Fibroblast of skin of right biceps (primary cell): Measurements from ENCODE around the gene TIGD6.

Source experiments
- DNase-seq: peaks from one replicate; pipeline ENCODE4 v3.0.0-alpha.2; 2013

The TIGD6 gene

GRCh38 chr5:150015415-150015814 is 15.0 kb upstream of the TIGD6 start:
- no peak for DNase-seq

DNA sequence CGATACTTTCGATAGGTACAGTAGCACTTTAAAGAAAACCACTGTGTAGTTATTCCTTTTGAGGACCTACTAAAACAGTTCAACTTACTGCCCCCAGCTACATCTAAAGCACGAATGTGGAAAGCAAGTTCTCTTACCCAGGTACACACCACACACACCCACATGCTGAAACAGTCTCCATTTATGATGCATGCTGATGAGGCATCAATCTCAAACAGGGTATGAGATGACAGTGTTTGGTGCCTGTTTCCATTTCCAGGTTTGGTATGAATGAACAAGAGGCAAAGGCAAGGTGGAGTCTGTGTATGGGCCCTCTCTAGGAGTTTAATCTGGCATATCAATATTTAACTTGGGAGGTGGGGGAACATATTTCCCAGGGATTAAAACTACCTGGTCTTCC is 14.0 kb upstream of the TIGD6 start:
- DNase-seq, result no peak

DNA sequence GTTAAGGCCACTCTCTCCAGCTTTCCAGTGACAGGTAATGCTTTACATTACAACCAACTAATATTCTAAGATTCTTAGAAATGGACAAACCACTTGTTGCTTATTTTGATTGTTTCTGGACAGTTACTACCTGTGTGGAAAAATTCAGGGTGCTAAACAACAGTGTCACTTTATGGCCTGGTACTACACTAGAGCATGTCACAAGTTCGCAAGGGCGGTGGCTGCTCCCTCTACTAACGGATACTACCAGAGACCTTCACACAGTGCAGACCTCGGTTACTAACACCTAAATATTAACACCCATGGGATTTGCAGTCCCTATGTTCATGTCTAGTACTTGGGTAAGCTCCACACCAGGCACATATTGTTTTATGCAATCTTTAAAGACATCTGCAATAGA is 13.5 kb upstream of the TIGD6 start:
- no peak for DNase-seq

DNA sequence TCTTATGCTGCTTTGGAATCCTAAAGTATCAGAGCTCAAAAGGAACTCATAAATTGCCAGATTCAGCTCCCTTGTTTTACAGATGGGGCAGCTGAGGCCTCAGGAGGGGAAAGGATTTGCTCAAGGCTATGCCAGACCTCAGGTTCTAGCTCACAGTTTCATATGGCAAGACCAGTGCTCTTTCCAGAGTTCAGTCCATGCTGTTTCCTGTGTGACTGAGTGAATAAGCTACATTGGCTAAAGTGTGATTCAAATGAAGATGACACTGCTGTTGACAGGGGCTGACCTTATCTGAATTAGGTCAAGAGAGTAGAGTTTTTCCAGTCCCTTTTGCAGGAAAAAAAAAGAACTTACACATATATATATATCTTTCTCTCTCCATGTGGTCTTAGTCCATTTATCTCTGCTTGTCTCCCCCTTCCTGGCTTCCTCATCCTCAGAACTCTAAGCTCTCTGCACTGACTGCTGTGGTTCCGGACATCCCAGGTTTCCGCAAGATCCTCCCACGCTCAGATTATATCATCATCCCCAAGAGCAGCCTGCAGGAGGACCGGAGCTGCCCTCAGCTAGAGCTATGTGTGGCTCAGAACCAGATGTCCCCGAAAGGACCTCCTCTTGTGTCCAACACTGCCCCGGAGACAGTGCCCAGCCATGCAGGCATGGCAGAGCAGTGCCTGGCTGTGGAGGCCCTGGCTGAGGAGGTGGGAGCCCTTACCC is 9.4 kb upstream of the TIGD6 start:
- no peak for DNase-seq

DNA sequence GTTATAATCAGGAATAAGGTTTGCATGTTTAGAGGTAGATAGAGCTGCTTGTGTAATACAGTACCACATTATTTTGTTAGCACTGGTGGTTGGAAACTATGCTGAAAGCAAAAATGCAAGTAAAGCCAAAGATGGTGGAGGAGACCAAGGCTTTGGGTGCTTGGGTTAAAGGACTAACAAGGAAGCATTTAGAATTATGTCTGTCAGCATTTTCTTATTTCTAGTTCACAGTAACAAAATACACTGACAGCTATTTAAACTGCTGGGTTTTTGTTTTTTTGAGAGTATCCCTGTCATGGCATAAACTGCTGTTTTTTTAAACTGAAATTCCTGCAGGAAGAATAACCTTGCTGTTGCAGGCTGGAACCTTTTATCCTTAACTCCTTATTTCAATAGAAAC is 6.6 kb upstream of the TIGD6 start:
- no peak for DNase-seq

- no peak for DNase-seq
Measured at GRCh38 chr5:150006318-150006717, 5.9 kb upstream of the TIGD6 start.

DNA sequence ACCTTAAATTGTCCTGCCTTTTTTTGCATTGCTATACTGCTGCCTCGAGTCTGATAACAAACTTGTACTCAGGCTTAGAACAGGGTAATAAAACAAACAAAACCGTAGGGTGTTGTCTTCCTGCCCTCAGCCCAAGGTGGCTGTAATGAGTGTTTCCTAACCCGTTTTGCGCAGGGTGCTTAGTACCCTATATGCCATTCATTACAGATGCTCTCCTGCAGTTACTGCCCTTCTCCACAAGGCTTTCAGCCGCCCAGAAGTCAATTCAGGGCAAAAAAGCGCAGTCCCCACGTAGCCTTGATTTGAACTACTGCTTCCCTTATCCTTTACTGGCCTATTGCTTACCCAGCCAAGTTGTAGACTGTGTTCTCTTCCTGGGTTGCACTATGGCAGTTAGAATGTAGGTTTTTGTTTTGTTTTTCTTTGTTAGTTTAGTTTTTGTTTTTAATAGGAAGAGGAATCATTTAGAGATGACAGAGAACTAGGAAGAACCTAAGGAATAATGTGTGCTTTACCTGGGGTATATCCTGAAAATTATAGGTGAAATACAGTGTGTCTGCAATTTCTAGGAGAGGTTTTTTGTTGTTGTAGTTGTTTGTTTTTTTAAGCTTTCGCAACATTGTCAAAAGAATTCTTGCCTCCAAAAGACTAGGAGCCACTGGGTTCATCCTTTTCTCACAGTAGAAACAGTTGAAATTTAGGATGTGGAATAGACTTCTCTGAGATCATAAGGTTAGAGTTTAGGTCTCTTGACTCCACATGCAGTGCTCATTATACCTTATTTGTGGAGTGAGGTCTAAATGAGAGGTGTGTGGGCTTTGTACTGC is 1.4 kb upstream of the TIGD6 start:
- DNase-seq, result peak; percentile 71

DNA sequence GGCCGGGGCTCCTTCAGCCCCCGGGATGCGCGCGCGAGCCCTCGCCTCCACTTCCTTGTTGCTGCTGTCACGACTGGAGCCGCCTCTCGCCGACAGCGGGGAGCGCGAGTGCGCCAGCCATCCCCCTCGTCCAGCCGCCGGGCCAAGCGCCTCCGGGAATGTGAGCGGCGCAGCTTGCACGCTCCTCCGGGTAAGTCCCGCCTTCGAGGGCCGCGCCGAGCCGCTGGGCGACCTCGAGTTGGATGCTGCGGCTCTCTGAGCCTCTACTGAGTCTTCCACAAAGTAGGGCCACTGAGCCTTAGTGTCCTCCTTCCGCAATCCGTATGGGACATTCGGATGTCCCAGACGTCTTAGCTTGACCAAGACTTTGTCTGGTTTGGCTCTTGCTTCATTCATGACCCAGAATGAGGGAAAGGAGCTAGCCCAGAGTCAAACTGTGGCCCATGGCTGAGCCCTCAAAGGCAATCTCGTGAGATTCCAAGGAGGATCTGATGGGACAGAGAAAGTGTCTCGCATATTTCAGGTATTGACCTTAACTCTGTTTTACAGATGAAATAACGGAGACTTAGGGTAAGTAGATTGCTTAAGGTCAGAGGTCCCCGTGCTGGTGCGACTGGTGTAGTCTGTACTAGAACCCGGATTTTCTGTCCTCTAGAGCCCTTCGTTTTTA is 671 bp upstream of the TIGD6 start:
- peak; percentile 30 for DNase-seq

DNA sequence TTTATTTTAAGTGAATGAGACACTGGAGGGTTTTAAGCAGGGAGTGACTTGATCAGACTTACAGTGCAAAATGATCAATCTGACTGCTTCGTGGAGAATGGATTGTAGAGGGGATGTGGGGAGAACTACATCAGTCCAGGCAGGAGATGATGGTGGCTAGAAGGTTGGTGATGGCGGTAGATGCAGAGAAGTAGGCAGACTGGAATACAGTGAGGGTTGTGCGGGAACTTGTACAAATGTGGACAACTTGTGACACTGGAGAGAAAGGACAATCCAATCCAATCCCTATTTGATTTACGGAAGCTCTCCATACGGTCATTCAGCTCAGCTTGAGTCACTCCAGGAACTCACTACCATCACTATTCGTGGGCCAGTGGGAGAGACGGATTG is 593 bp downstream of the TIGD6 start:
- DNase-seq, result no peak

GRCh38 chr5:149999359-149999758 is 1.1 kb downstream of the TIGD6 start:
- no peak for DNase-seq

DNA sequence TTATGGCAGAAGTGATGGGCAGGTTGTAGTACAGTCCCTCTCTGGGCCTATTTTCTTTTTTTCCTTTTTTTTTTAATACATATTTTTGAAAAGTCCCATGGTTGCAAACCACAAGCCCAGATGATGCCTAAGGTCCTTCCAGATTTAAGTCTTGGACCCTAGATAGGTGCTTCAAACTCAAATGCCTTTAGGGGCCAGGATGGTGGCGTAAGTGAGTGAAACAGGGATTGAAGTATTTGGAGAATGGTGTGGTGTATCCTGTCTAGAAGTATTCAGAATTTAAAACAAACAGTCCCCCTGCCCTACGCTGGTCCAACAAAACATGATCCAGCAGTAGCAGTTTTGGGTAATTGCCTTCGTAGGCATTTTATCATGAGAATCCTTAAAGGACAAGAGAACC is 2.2 kb downstream of the TIGD6 start:
- no peak for DNase-seq

GRCh38 chr5:149996205-149996890 is 4.1 kb downstream of the TIGD6 start:
- DNase-seq, result no peak

DNA sequence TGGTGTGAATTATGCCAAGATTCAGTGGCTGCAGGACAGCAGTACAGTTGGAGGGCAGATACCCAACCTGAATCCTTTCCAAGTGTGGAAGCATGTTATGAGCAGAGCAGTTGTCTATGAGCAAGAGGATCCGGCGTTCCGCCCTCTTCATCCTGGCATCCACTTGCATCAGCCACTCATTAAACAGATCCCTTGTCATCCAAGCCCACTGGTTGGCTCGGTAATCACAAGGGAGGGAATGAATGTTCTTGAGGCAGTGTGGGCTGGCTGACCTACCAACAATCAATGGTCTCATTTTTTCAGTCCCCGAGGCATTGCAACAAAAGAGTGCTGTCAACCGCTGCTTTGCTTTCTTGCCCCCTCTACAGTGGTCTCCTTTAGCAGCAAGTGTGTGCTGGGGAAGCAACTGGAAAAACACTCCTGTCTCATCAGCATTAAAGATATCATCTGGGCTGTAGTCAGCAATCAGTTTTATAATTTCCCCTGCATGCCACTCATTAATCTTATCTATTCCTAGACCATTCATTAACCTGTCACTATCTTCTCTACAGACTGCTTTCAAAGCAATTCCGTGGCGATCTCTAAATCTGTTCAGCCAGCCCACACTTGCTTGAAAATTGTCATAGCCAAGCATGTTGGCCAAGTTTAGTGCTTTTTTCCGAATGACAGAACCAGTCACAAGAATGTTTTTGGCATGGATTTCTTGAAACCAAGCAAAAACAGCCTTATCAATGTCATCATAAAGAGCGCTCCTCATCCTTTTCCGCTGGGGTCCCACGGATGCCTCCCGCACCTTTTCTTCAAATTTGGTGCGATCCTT is 4.9 kb downstream of the TIGD6 start:
- DNase-seq, result no peak

GRCh38 chr5:149993471-149993870 is 7.0 kb downstream of the TIGD6 start:
- DNase-seq, result no peak

DNA sequence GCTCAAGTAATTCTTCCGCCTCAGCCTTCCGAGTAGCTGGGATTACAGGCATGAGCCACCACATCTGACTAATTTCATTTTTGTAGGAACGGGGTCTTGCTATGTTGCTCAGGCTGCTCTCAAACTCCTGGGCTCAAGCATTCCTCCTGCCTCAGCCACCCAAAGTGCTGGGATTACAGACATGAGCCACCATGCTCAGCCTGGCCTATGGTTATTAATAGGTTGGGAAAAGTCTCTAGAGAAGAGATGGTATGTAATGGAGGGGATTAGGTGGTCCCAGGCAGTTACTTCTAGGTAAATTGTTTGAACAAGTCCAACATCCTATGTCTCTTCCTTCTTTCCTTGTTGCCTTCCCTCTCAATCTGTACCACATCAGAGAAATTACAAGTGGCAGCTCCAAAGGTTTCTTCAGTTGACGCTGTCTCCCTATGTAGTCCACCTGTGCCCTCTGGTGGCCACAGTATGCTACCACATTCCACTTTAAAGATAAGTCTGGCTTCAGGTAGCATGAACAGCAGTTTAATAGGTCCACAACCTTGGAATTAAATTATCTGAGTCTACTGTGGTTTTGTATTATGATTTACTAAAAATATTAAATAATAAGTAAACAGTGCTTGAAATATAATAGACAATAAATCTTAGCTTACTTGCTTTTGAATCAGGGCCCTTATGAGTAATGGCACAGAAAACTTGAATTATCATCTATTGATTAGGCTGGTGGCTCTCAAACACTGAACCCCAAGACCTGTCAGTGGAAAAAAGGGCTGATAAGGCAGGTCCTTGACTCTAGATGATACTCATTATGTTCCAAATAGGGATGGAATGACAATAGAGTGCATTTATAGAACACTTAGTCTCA is 9.7 kb downstream of the TIGD6 start:
- DNase-seq, result peak; percentile 67

GRCh38 chr5:149988126-149988525 is 12.3 kb downstream of the TIGD6 start:
- no peak for DNase-seq

DNA sequence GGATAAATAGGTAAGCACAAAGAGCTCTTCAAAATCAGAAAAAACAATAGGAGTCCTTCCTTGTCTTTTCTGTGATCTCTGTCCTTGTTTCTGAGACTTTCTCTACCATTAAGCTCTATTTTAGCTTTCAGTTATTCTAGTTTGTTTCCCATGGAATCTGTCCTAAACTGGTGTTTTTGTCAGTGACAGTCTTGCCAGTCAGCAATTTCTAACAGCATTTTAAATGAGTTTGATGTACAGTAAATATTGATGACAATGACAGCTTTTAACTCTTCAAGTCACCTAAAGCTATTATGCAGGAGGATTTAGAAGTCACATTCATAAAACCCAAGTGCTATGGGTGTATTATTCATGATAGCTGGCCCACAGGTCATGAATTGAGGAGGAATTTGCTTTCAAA is 17.9 kb downstream of the TIGD6 start:
- DNase-seq, result no peak

- no peak for DNase-seq
Measured at GRCh38 chr5:149981206-149981605, 19.2 kb downstream of the TIGD6 start.

GRCh38 chr5:149979896-149980295 is 20.6 kb downstream of the TIGD6 start:
- no peak for DNase-seq

- DNase-seq, result no peak
Measured at GRCh38 chr5:149975409-149975808, 25.0 kb downstream of the TIGD6 start.

DNA sequence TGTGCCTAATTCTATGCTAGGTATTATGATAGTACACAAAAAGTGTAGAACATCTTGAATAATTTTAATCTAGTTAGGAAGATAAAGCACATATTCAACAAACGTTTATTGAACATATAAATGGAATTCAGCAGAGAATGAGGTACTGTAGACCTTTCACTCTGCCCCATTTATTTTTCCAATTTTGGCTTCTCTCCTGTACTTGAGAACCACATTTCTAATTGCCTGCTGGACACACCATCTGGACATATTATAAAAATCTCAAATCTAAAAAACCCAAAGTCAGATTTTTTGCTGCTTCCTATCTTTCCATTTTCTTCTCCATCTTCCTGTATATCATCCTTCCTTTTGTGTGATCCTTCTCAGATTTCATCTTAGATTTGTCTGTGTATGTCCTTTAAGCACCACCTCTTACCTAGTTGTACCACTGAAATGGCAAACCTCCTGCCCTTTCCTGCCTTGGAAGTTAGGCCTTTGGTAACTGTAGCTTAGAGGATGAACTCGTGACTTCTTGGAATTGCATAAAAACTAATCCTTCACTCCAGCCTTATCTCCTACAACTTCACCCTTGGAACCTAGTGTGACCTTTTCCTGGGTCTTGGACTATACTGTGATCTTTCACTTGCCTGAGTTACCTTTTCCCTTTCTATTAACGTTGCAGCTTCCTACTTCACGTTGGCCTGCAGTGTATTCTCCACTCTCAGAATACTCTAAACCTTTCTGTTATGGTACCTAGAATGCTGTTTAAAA is 31.1 kb downstream of the TIGD6 start:
- no peak for DNase-seq
